HCT116 (cell line): ENCODE data around the gene USP36. TPM values are rescaled to one million over a fixed set of nuclear protein-coding genes. Genes with fewer than 3 reads are reported as not detected.
A peak's percentile ranks its signal among the peaks of the same experiment; 100 is the strongest.

ENCODE experiments used
- ATAC-seq: fragments of 200-7000 bp; cut with Tn5 transposase; 2 replicates; pipeline ENCODE4 v1.9.1; 2020; ENCODE audit warnings: mild to moderate bottlenecking, moderate library complexity
- BruUV-seq: library from RNA; stranded (reverse); fragments of 400-500 nt; replicated peaks from 2 replicates; lab custom pipeline; 2021; lab: Mats Ljungman, UMichigan
- CTCF ChIA-PET: fragments of 300-600 bp; sonication (Branson Sonifier 250); formaldehyde crosslinking; loops from one replicate; lab custom pipeline; 2021; ENCODE audit warnings: antibody characterized with exemption; lab: Charles Lee
- POLR2A ChIA-PET: fragments of 300-600, 350-600 bp; sonication (Branson Sonifier 250); formaldehyde crosslinking; loops from one replicate; lab custom pipeline; 2021; ENCODE audit warnings: antibody characterized with exemption; lab: Charles Lee
- RAD21 ChIA-PET, 2 experiments: fragments of 300-600 bp; sonication (Branson Sonifier 250); formaldehyde crosslinking; loops; one replicate each; lab custom pipeline; 2023; ENCODE audit warnings: low total read pairs in 2 of 2; ENCODE audit not compliant: uncharacterized antibody in 2 of 2, unreplicated experiment in 2 of 2, low non-redundant PET in 1 of 2; lab: Charles Lee
- DNase-seq: peaks from one replicate; pipeline ENCODE4 v3.0.0-alpha.2; 2010; ENCODE audit warnings: low read depth, low spot score
- H2AFZ ChIP-seq: fragments of 200-600 bp; shearing (Covaris generic), sonication (generic); 2 replicates; pipeline ENCODE4 v1.6.1; 2017; ENCODE audit warnings: low read depth, mixed run types, mixed read lengths, antibody characterized with exemption, low read length; ENCODE audit not compliant: poor library complexity, severe bottlenecking
- H3K27ac ChIP-seq: 2 replicates; pipeline ENCODE4 v1.5.1; 2012; ENCODE audit warnings: low read depth, low read length
- H3K27me3 ChIP-seq: fragments of 200-600 bp; sonication (generic); 2 replicates; pipeline ENCODE4 v1.6.1; 2016; ENCODE audit warnings: mixed run types, low read length, mixed read lengths; ENCODE audit not compliant: insufficient read depth
- H3K36me3 ChIP-seq, 2 experiments: fragments of 200-500 bp in 1 of 2; fragments of 200-600 bp in 1 of 2; sonication (Bioruptor generic) in 1 of 2; sonication (generic) in 1 of 2; 2 replicates each; pipeline versions ENCODE4 v1.5.1 to v1.6.1; 2014 to 2016; ENCODE audit warnings: low read length in 2 of 2, inconsistent platforms in 1 of 2, mixed read lengths in 1 of 2, mixed run types in 1 of 2; ENCODE audit not compliant: insufficient read depth in 2 of 2, control insufficient read depth in 1 of 2
- H3K4me1 ChIP-seq, 2 experiments: fragments of 200-600 bp in 1 of 2; sonication (generic) in 1 of 2; 2 replicates each; pipeline versions ENCODE4 v1.5.1 to v1.6.1; 2012 to 2017; ENCODE audit warnings: low read length in 2 of 2, inconsistent platforms in 1 of 2, mild to moderate bottlenecking in 1 of 2, mixed read lengths in 1 of 2, mixed run types in 1 of 2, moderate library complexity in 1 of 2; ENCODE audit not compliant: insufficient read depth in 2 of 2, control insufficient read depth in 1 of 2
- H3K4me2 ChIP-seq: fragments of 200-600 bp; sonication (generic); 2 replicates; pipeline ENCODE4 v1.6.1; 2017; ENCODE audit warnings: mixed run types, low read length, mixed read lengths
- H3K4me3 ChIP-seq, 2 experiments: fragments of 200-600 bp in 1 of 2; sonication (generic) in 1 of 2; replicated peaks in 1 of 2; 2 replicates each; pipeline ENCODE4 v1.5.1; 2011 to 2016; ENCODE audit warnings: low read length in 2 of 2, control low read depth in 1 of 2, low read depth in 1 of 2, mild to moderate bottlenecking in 1 of 2, mixed read lengths in 1 of 2, mixed run types in 1 of 2
- H3K79me2 ChIP-seq: fragments of 200-600 bp; sonication (generic); 2 replicates; pipeline ENCODE4 v1.6.1; 2017; ENCODE audit warnings: mild to moderate bottlenecking, mixed run types, low read length, moderate library complexity, mixed read lengths; ENCODE audit not compliant: insufficient read depth
- H3K9ac ChIP-seq: fragments of 200-600 bp; sonication (generic); 2 replicates; pipeline ENCODE4 v1.6.1; 2016; ENCODE audit warnings: low read length, mixed read lengths
- H3K9me2 ChIP-seq: fragments of 200-600 bp; sonication (generic), shearing (Covaris generic); 2 replicates; pipeline ENCODE4 v1.6.1; 2017; ENCODE audit warnings: mixed run types, mild to moderate bottlenecking, moderate library complexity; ENCODE audit not compliant: insufficient read depth
- H3K9me3 ChIP-seq, 2 experiments: fragments of 200-500 bp in 1 of 2; fragments of 200-600 bp in 1 of 2; sonication (Bioruptor generic) in 1 of 2; sonication (generic) in 1 of 2; 2 replicates each; pipeline ENCODE4 v1.6.1; 2014 to 2017; ENCODE audit warnings: low read length in 2 of 2, mixed read lengths in 2 of 2, inconsistent platforms in 1 of 2, low read depth in 1 of 2, mild to moderate bottlenecking in 1 of 2, mixed run types in 1 of 2, moderate library complexity in 1 of 2; ENCODE audit not compliant: control insufficient read depth in 1 of 2, insufficient read depth in 1 of 2
- H4K20me1 ChIP-seq: fragments of 200-600 bp; sonication (generic), shearing (Covaris generic); 2 replicates; pipeline ENCODE4 v1.6.1; 2017; ENCODE audit warnings: mixed run types, mild to moderate bottlenecking, moderate library complexity; ENCODE audit not compliant: insufficient read depth
- CBX3 ChIP-seq: IDR thresholded peaks from 2 replicates; pipeline ENCODE4 v1.6.1; 2012; ENCODE audit warnings: low read depth
- CEBPB ChIP-seq: IDR thresholded peaks from 2 replicates; pipeline ENCODE4 v1.6.1; 2012; ENCODE audit warnings: low read depth
- EGR1 ChIP-seq: IDR thresholded peaks from 2 replicates; pipeline ENCODE4 v1.6.1; 2012; ENCODE audit warnings: low read depth
- EZH2 ChIP-seq: fragments of 200-600 bp; sonication (generic); IDR thresholded peaks from 2 replicates; pipeline ENCODE4 v1.6.1; 2017; ENCODE audit warnings: antibody characterized with exemption, mixed run types
- intact Hi-C: fragments of 100-400 bp; cut with micrococcal nuclease; formaldehyde crosslinking; loops from 2 replicates; pipeline ENCODE4 v1.10.0; 2022
- total RNA-seq: library from RNA; stranded (reverse); gene quantifications from one replicate; pipeline ENCODE4 v1.2.1, GENCODE V29; 2021; ENCODE audit not compliant: unreplicated experiment
- TF ChIP-seq, protein P1 (sequence below), 3 experiments: fragments of 200-600 bp in 1 of 3; sonication (generic) in 1 of 3; IDR thresholded peaks in 2 of 3; conservative IDR thresholded peaks in 1 of 3; 2 replicates each; pipeline ENCODE4 v1.5.1; 2012 to 2017; ENCODE audit warnings: low read depth in 2 of 3, low read length in 2 of 3, antibody characterized with exemption in 1 of 3, borderline replicate concordance in 1 of 3, control low read depth in 1 of 3, mild to moderate bottlenecking in 1 of 3, mixed read lengths in 1 of 3, mixed run types in 1 of 3, moderate library complexity in 1 of 3; ENCODE audit not compliant: insufficient read depth in 1 of 3
- TF ChIP-seq, protein P2 (sequence below): IDR thresholded peaks from 2 replicates; pipeline ENCODE4 v1.6.1; 2011; ENCODE audit warnings: mild to moderate bottlenecking, low read length, moderate library complexity; ENCODE audit not compliant: insufficient replicate concordance; ENCODE audit errors: extremely low read depth
- TF ChIP-seq, protein P3 (sequence below): IDR thresholded peaks from 2 replicates; pipeline ENCODE4 v1.6.1; 2012

The USP36 gene
- total RNA-seq, 1 experiment from 2014 or later, result 104 TPM

DNA sequence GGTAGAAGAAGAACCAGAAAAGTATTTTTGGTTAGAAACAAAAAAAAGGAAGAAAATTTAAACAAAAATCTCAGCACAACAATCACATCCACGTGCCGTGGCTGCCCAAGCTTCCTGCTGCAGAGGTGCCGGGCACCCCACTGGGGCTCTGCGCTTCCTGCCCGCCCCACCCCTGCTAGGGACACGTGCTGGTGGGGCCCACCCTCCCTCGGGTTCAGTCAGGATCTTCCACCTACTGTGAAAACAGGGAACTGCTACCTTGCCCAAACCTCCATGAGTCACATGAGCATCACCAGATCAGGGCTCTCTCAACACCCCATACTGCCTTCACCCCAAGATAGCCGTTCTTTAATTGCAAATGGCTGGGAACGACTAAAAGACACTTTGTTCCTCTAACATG lies 34.2 kb downstream of the USP36 start:
- no peaks in the 10 kb centered on the region for H3K27me3 ChIP-seq
- H3K9ac ChIP-seq, result no peak overlapping the region
- H3K79me2 ChIP-seq, result peaks cover 80% of the 10 kb centered on the region; the same call in 1 of the 2 replicates
- TF ChIP-seq, protein P1, sequence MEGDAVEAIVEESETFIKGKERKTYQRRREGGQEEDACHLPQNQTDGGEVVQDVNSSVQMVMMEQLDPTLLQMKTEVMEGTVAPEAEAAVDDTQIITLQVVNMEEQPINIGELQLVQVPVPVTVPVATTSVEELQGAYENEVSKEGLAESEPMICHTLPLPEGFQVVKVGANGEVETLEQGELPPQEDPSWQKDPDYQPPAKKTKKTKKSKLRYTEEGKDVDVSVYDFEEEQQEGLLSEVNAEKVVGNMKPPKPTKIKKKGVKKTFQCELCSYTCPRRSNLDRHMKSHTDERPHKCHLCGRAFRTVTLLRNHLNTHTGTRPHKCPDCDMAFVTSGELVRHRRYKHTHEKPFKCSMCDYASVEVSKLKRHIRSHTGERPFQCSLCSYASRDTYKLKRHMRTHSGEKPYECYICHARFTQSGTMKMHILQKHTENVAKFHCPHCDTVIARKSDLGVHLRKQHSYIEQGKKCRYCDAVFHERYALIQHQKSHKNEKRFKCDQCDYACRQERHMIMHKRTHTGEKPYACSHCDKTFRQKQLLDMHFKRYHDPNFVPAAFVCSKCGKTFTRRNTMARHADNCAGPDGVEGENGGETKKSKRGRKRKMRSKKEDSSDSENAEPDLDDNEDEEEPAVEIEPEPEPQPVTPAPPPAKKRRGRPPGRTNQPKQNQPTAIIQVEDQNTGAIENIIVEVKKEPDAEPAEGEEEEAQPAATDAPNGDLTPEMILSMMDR (IDR thresholded peaks at IDR 0.05 in 2 of 3, conservative IDR thresholded peaks at IDR 0.05 in 1 of 3; ENCODE audit: borderline replicate concordance in 1 of 3, insufficient read depth in 1 of 3, low read depth in 2 of 3, low read length in 2 of 3), result peak in 2 of 3 experiments; percentile 7 to 17; a peak in 1 of 6 replicates
- TF ChIP-seq CBX3, result no peak
- TF ChIP-seq EGR1, result no peak
- ChIA-PET RAD21 (no interaction called here), CTCF (no interaction called here), POLR2A (no interaction called here)
- ATAC-seq, result peak; percentile 45
- BruUV-seq, result TSS peak; percentile 10
- intact Hi-C loops, result no loop called here
- no peaks in the 10 kb centered on the region for H3K9me3 ChIP-seq
- H3K4me1 ChIP-seq, result no peaks in the 10 kb centered on the region
- no peak overlapping the region for H2AFZ ChIP-seq
- no peaks in the 10 kb centered on the region for H3K9me2 ChIP-seq
- no peak overlapping the region for H3K27ac ChIP-seq
- no peak for DNase-seq
- H4K20me1 ChIP-seq, result peaks cover 4% of the 10 kb centered on the region; the same call in 1 of the 2 replicates
- peaks cover 65 to 89% of the 10 kb centered on the region in 2 experiments for H3K36me3 ChIP-seq
- H3K4me2 ChIP-seq, result no peak overlapping the region
- H3K4me3 ChIP-seq, result no peak overlapping the region

DNA sequence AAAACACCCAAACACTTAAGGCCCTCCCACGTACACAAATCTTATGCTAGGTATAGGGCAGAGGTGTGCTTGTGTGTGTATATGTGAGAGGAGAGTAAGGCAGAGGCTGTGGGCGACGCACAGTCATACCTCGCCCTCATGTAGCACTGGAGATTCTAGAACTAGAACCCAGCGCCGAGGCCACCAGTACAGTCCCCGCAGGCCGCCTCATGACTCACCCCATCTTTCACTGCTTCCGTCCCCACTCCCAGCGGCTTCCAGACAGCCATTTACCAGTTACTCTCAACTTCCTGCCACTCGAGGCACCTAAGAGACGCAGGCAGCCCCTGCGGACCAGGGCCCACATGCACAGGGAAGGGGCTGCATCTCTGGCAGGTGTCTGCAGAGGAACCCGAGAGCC lies 35.3 kb downstream of the USP36 start:
- no peak overlapping the region for H2AFZ ChIP-seq
- intact Hi-C loops, result no loop called here
- peaks cover 4% of the 10 kb centered on the region; the same call in 1 of the 2 replicates for H4K20me1 ChIP-seq
- no TSS peak for BruUV-seq
- peaks cover 79% of the 10 kb centered on the region; the same call in 1 of the 2 replicates for H3K79me2 ChIP-seq
- no peaks in the 10 kb centered on the region for H3K27me3 ChIP-seq
- H3K36me3 ChIP-seq, result peaks cover 58 to 86% of the 10 kb centered on the region in 2 experiments
- no peak overlapping the region for H3K9ac ChIP-seq
- no peaks in the 10 kb centered on the region for H3K4me1 ChIP-seq
- H3K4me2 ChIP-seq, result no peak overlapping the region
- no peak for DNase-seq
- no peak overlapping the region for H3K4me3 ChIP-seq
- TF ChIP-seq, protein P2, sequence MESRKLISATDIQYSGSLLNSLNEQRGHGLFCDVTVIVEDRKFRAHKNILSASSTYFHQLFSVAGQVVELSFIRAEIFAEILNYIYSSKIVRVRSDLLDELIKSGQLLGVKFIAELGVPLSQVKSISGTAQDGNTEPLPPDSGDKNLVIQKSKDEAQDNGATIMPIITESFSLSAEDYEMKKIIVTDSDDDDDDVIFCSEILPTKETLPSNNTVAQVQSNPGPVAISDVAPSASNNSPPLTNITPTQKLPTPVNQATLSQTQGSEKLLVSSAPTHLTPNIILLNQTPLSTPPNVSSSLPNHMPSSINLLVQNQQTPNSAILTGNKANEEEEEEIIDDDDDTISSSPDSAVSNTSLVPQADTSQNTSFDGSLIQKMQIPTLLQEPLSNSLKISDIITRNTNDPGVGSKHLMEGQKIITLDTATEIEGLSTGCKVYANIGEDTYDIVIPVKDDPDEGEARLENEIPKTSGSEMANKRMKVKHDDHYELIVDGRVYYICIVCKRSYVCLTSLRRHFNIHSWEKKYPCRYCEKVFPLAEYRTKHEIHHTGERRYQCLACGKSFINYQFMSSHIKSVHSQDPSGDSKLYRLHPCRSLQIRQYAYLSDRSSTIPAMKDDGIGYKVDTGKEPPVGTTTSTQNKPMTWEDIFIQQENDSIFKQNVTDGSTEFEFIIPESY, result no peak
- TF ChIP-seq, protein P3, sequence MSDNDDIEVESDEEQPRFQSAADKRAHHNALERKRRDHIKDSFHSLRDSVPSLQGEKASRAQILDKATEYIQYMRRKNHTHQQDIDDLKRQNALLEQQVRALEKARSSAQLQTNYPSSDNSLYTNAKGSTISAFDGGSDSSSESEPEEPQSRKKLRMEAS, result no peak
- TF ChIP-seq CEBPB (no peak), EZH2 (no peak)
- H3K9me3 ChIP-seq, result no peaks in the 10 kb centered on the region
- H3K9me2 ChIP-seq, result no peaks in the 10 kb centered on the region
- ChIA-PET RAD21 (no interaction called here), CTCF (no interaction called here), POLR2A (no interaction called here)
- no peak for ATAC-seq
- H3K27ac ChIP-seq, result no peak overlapping the region
